ENCODE results near the gene PCOLCE2. TPM values are rescaled to one million over a fixed set of nuclear protein-coding genes. Genes with fewer than 3 reads are reported as not detected.

PCOLCE2 gene
- total RNA-seq, 1 donor = 21.4 TPM

GRCh38 chr3:142890592-142890991 is 1.7 kb upstream of the PCOLCE2 start:
- no peaks in the 10 kb centered on the region for H3K79me2 ChIP-seq (ENCODE audit: insufficient read depth, low read length)
- H3K36me3 ChIP-seq (ENCODE audit: insufficient read depth, low read length) = no peaks in the 10 kb centered on the region
- H3K4me3 ChIP-seq (ENCODE audit: insufficient read depth, low read length) = peak overlapping the region; percentile 36
- H2AFZ ChIP-seq (ENCODE audit: low read length) = no peak overlapping the region
- H4K20me1 ChIP-seq (ENCODE audit: insufficient read depth, low read length) = no peaks in the 10 kb centered on the region
- peaks cover 21% of the 10 kb centered on the region for H3K4me1 ChIP-seq (ENCODE audit: insufficient read depth, low read length)
- peak overlapping the region; percentile 89 for H3K4me2 ChIP-seq (ENCODE audit: insufficient read depth, low read length)
- H3K9me3 ChIP-seq (ENCODE audit: low read depth, low read length) = no peaks in the 10 kb centered on the region
- no peaks in the 10 kb centered on the region for H3K27me3 ChIP-seq (ENCODE audit: insufficient read depth, low read length)
- H3K27ac ChIP-seq (ENCODE audit: low read depth, low read length) = no peak overlapping the region
- no peak for DNase-seq (ENCODE audit: insufficient read length, low spot score, missing footprints)
- no peak for TF ChIP-seq CTCF (IDR thresholded peaks at IDR 0.05; ENCODE audit: extremely low read depth, low read depth, low read length)

- H3K27me3 ChIP-seq (ENCODE audit: insufficient read depth, low read length) = no peaks in the 10 kb centered on the region
- H2AFZ ChIP-seq (ENCODE audit: low read length) = peak overlapping the region; percentile 91
- peaks cover 21% of the 10 kb centered on the region for H3K4me1 ChIP-seq (ENCODE audit: insufficient read depth, low read length)
- no peaks in the 10 kb centered on the region for H3K36me3 ChIP-seq (ENCODE audit: insufficient read depth, low read length)
- H4K20me1 ChIP-seq (ENCODE audit: insufficient read depth, low read length) = no peaks in the 10 kb centered on the region
- peak overlapping the region; percentile 89 for H3K4me2 ChIP-seq (ENCODE audit: insufficient read depth, low read length)
- peak overlapping the region; percentile 80 for H3K4me3 ChIP-seq (ENCODE audit: insufficient read depth, low read length)
- H3K79me2 ChIP-seq (ENCODE audit: insufficient read depth, low read length) = no peaks in the 10 kb centered on the region
- no peaks in the 10 kb centered on the region for H3K9me3 ChIP-seq (ENCODE audit: low read depth, low read length)
- no peak for DNase-seq (ENCODE audit: insufficient read length, low spot score, missing footprints)
- H3K27ac ChIP-seq (ENCODE audit: low read depth, low read length) = peak overlapping the region; percentile 27
- no peak for TF ChIP-seq CTCF (IDR thresholded peaks at IDR 0.05; ENCODE audit: extremely low read depth, low read depth, low read length)
These were observed 530 bp upstream of the PCOLCE2 start for GRCh38 chr3:142889212-142890014.

- no peaks in the 10 kb centered on the region for H4K20me1 ChIP-seq (ENCODE audit: insufficient read depth, low read length)
- peak; percentile 90 for DNase-seq (ENCODE audit: insufficient read length, low spot score, missing footprints)
These were observed 793 bp downstream of the PCOLCE2 start for GRCh38 chr3:142888099-142888480.

More at GRCh38 chr3:142888099-142888480, 793 bp downstream of the PCOLCE2 start:
- Histone ChIP-seq H3K4me1 (ENCODE audit: insufficient read depth, low read length) (peaks cover 21% of the 10 kb centered on the region), H3K27me3 (ENCODE audit: insufficient read depth, low read length) (no peaks in the 10 kb centered on the region), H3K36me3 (ENCODE audit: insufficient read depth, low read length) (no peaks in the 10 kb centered on the region), H3K4me2 (ENCODE audit: insufficient read depth, low read length) (peak overlapping the region; percentile 89), H3K4me3 (ENCODE audit: insufficient read depth, low read length) (peak overlapping the region; percentile 80), H3K79me2 (ENCODE audit: insufficient read depth, low read length) (no peaks in the 10 kb centered on the region), H3K27ac (ENCODE audit: low read depth, low read length) (peak overlapping the region; percentile 42), H2AFZ (ENCODE audit: low read length) (peak overlapping the region; percentile 91), H3K9me3 (ENCODE audit: low read depth, low read length) (no peaks in the 10 kb centered on the region)
- no peak for TF ChIP-seq CTCF (IDR thresholded peaks at IDR 0.05; ENCODE audit: extremely low read depth, low read depth, low read length)

Measured in osteoblast (primary cell).